Adrenal gland (tissue), 5 donors: ENCODE measurements around the gene CHPT1.
"Not testable (repeated sequence)": the region's sequence is repeated elsewhere in the genome, so short reads cannot be mapped to it uniquely, and the experiment has no call there.

Source experiments
- CTCF ChIP-seq, 6 experiments: fragments of 450-650 bp in 4 of 6; fragments of 200-600 bp in 2 of 6; sonication (generic) in 1 of 6; IDR thresholded peaks; 1 replicate in 5 of 6; 2 replicates in 1 of 6; pipeline versions ENCODE4 v1.5.1 to v1.8.0; 2016 to 2021; ENCODE audit warnings: antibody characterized with exemption in 6 of 6, mild to moderate bottlenecking in 2 of 6, moderate library complexity in 1 of 6
- POLR2A ChIP-seq, 2 donors: fragments of 450-650 bp; IDR thresholded peaks; one replicate each; pipeline ENCODE4 v1.6.1; 2017; ENCODE audit warnings: antibody characterized with exemption in 2 of 2, mild to moderate bottlenecking in 2 of 2, moderate library complexity in 1 of 2
- donor health status: DM: no; HTN: no; CAD: no.

GRCh38 chr12:101734482-101734881 lies 37.0 kb downstream of the CHPT1 start:
- TF ChIP-seq CTCF, POLR2A (IDR thresholded peaks at IDR 0.05): not testable (repeated sequence)
